ENCODE results near the gene SHC3. TPM values are rescaled to one million over a fixed set of nuclear protein-coding genes. Genes with fewer than 3 reads are reported as not detected.

SHC3 gene
- total and polyA plus RNA-seq, 9 of the 15 experiments (the other 6 are each of a cell fraction or from before 2014, with no cell fraction given), result not detected

GRCh38 chr9:89166852-89167251 is 11.8 kb downstream of the SHC3 start:
- no peaks in the 10 kb centered on the region for H3K79me2 ChIP-seq (ENCODE audit: control insufficient read depth, insufficient read depth, low read length)
- no peaks in the 10 kb centered on the region for H3K4me1 ChIP-seq (replicated peaks in 1 of 2; ENCODE audit: control insufficient read depth in 2 of 2, insufficient read depth in 2 of 2, low read length in 2 of 2)
- H3K4me3 ChIP-seq, result no peak overlapping the region
- FAIRE-seq, result no peak
- no peak overlapping the region for H3K4me2 ChIP-seq (ENCODE audit: insufficient read depth, low read length)
- intact Hi-C loops (cut with micrococcal nuclease), result no loop called here
- no peaks in the 10 kb centered on the region for H3K9me3 ChIP-seq (replicated peaks; ENCODE audit: control insufficient read depth, insufficient read depth, low read depth, low read length)
- CTCF ChIA-PET (ENCODE audit: low intra/inter-chr PET ratio), result no interaction called here
- no peak for ATAC-seq
- TF ChIP-seq ZNF165 (CRISPR knock-in tag; IDR thresholded peaks at IDR 0.05; ENCODE audit: borderline replicate concordance) (no peak), KLF6 (CRISPR knock-in tag; IDR thresholded peaks at IDR 0.05; ENCODE audit: borderline replicate concordance) (no peak), PYGO2 (tag; IDR thresholded peaks at IDR 0.05) (no peak), ZNF75A (CRISPR knock-in tag; IDR thresholded peaks at IDR 0.05) (no peak), STAT5B (CRISPR knock-in tag; IDR thresholded peaks at IDR 0.05) (no peak), ZBTB26 (CRISPR knock-in tag; IDR thresholded peaks at IDR 0.05) (no peak), ZNF3 (CRISPR knock-in tag; IDR thresholded peaks at IDR 0.05) (no peak), ZNF311 (CRISPR knock-in tag; IDR thresholded peaks at IDR 0.05) (no peak), ATF4 (CRISPR knock-in tag; IDR thresholded peaks at IDR 0.05) (no peak), ZNF507 (tag; conservative IDR thresholded peaks at IDR 0.05) (no peak), MAX (CRISPR knock-in tag; IDR thresholded peaks at IDR 0.05) (no peak), HINFP (tag; conservative IDR thresholded peaks at IDR 0.05; ENCODE audit: low read depth) (no peak), FOXA3 (CRISPR knock-in tag; conservative IDR thresholded peaks at IDR 0.05 in 1 of 2, IDR thresholded peaks at IDR 0.05 in 1 of 2) (no peak), SMARCE1 (IDR thresholded peaks at IDR 0.05) (no peak), TFAP4 (CRISPR knock-in tag; IDR thresholded peaks at IDR 0.05; ENCODE audit: borderline replicate concordance) (no peak), RCOR1 (IDR thresholded peaks at IDR 0.05; ENCODE audit: borderline replicate concordance in 1 of 2, low read depth in 2 of 2, low read length in 2 of 2) (no peak)
- no peaks in the 10 kb centered on the region for H4K20me1 ChIP-seq (replicated peaks; ENCODE audit: control insufficient read depth, insufficient read depth, low read length)
- H3K9me1 ChIP-seq (ENCODE audit: control insufficient read depth, insufficient read depth, low read length), result no peaks in the 10 kb centered on the region
- peaks cover 0 to 11% of the 10 kb centered on the region in 2 experiments; a peak in 1 of 5 replicates for H3K27me3 ChIP-seq (ENCODE audit: control insufficient read depth in 2 of 2, insufficient read depth in 2 of 2, low read length in 2 of 2)
- DNase-seq (ENCODE audit: extremely low read depth in 1 of 4, low spot score in 3 of 4), result no peak
- no peak overlapping the region for H3K27ac ChIP-seq (ENCODE audit: extremely low read depth, low read depth, low read length)
- POLR2A ChIA-PET, result no interaction called here
- in situ Hi-C loops (cut with MboI), result no loop called here
- H3K36me3 ChIP-seq (ENCODE audit: control insufficient read depth, insufficient read depth, low read length), result no peaks in the 10 kb centered on the region
- no peak overlapping the region for H2AFZ ChIP-seq (ENCODE audit: low read depth, low read length)
- no TSS peak for BruUV-seq (replicated peaks)
- H3K9ac ChIP-seq (ENCODE audit: insufficient read depth in 1 of 2, low read depth in 2 of 2, low read length in 2 of 2), result no peak overlapping the region
- WGBS (ENCODE audit: insufficient coverage, low coverage, missing lambda C conversion rate), result 0% methylated on average over 4 of the region's 4 CpGs
